Keratinocyte (primary cell): Measurements from ENCODE around the gene YTHDF1. TPM values are rescaled to one million over a fixed set of nuclear protein-coding genes. Genes with fewer than 3 reads are reported as not detected.

Source experiments
- DNase-seq: peaks from one replicate; pipeline ENCODE4 v3.0.0-alpha.2; 2011; ENCODE audit warnings: low read depth, missing footprints, low spot score
- FAIRE-seq: peaks from 2 replicates; lab custom pipeline; 2011; peaks lifted over from hg19 to GRCh38; lab: Jason Lieb, UNC
- H2AFZ ChIP-seq: 2 replicates; pipeline ENCODE4 v1.6.0; 2012; ENCODE audit warnings: low read length, control low read depth, inconsistent platforms; ENCODE audit not compliant: control insufficient read depth
- H3K27ac ChIP-seq: 2 replicates; pipeline ENCODE4 v1.5.1; 2011; ENCODE audit warnings: low read length; ENCODE audit not compliant: control insufficient read depth, insufficient read depth
- H3K27me3 ChIP-seq: 3 replicates; pipeline ENCODE4 v1.6.0; 2011; ENCODE audit warnings: low read length; ENCODE audit not compliant: control insufficient read depth, insufficient read depth; ENCODE audit errors: extremely low read depth
- H3K36me3 ChIP-seq, 2 experiments: 2 replicates in 1 of 2; 3 replicates in 1 of 2; pipeline ENCODE4 v1.5.1; 2011; ENCODE audit warnings: low read length in 2 of 2, mild to moderate bottlenecking in 1 of 2; ENCODE audit not compliant: control insufficient read depth in 2 of 2, insufficient read depth in 2 of 2; ENCODE audit errors: extremely low read depth in 1 of 2
- H3K4me1 ChIP-seq: 3 replicates; pipeline ENCODE4 v1.5.1; 2011; ENCODE audit warnings: low read length; ENCODE audit not compliant: control insufficient read depth, insufficient read depth; ENCODE audit errors: extremely low read depth
- H3K4me2 ChIP-seq: 3 replicates; pipeline ENCODE4 v1.6.0; 2011; ENCODE audit warnings: low read depth, low read length; ENCODE audit not compliant: control insufficient read depth, insufficient read depth; ENCODE audit errors: extremely low read depth
- H3K4me3 ChIP-seq, 3 experiments: fragments of 200-600 bp in 1 of 3; sonication (generic) in 1 of 3; 2 replicates in 2 of 3; 3 replicates in 1 of 3; pipeline ENCODE4 v1.5.1; 2011 to 2016; ENCODE audit warnings: low read length in 3 of 3, mild to moderate bottlenecking in 3 of 3, control low read depth in 2 of 3, inconsistent platforms in 1 of 3, low read depth in 1 of 3, mixed read lengths in 1 of 3, mixed run types in 1 of 3, moderate library complexity in 1 of 3; ENCODE audit not compliant: control insufficient read depth in 2 of 3, insufficient read depth in 2 of 3; ENCODE audit errors: extremely low read depth in 1 of 3
- H3K79me2 ChIP-seq: 2 replicates; pipeline ENCODE4 v1.6.0; 2012; ENCODE audit warnings: low read length; ENCODE audit not compliant: control insufficient read depth, insufficient read depth
- H3K9ac ChIP-seq: 3 replicates; pipeline ENCODE4 v1.6.0; 2011; ENCODE audit warnings: low read length; ENCODE audit not compliant: control insufficient read depth, insufficient read depth; ENCODE audit errors: extremely low read depth
- H3K9me1 ChIP-seq: 3 replicates; pipeline ENCODE4 v1.6.0; 2011; ENCODE audit warnings: low read length; ENCODE audit not compliant: control insufficient read depth, insufficient read depth; ENCODE audit errors: extremely low read depth
- H3K9me3 ChIP-seq: 2 replicates; pipeline ENCODE4 v1.5.1; 2012; ENCODE audit warnings: low read depth, low read length; ENCODE audit not compliant: control insufficient read depth
- H4K20me1 ChIP-seq: 3 replicates; pipeline ENCODE4 v1.6.0; 2011; ENCODE audit warnings: low read length; ENCODE audit not compliant: control insufficient read depth, insufficient read depth; ENCODE audit errors: extremely low read depth
- EZH2 ChIP-seq: IDR thresholded peaks from one replicate; pipeline ENCODE4 v1.6.1; 2012; ENCODE audit warnings: inconsistent platforms, mild to moderate bottlenecking, low read length, moderate library complexity
- dilution Hi-C: fragments of 300-500 bp; cut with MboI; formaldehyde crosslinking; loops from one replicate; pipeline ENCODE4 v1.7.0; 2020; ENCODE audit warnings: low sequenced_read_pairs; ENCODE audit not compliant: extremely low pct_ligation_motif_present
- polyA plus RNA-seq, 5 experiments: library from polyadenylated mRNA; depleted of rRNA in 3 of 5; stranded (reverse) in 3 of 5; stranded (forward) in 1 of 5; unstranded in 1 of 5; fragments of >200 nt; gene quantifications; 1 replicate in 1 of 5; 2 replicates in 3 of 5; 3 replicates in 1 of 5; pipeline versions ENCODE4 v1.2.1 to v1.2.3, GENCODE V29; 2011 to 2012; ENCODE audit warnings: missing spikeins in 2 of 5, low read depth in 1 of 5, low replicate concordance in 1 of 5
- TF ChIP-seq, protein P1 (sequence below), 3 experiments: IDR thresholded peaks in 1 of 3; conservative IDR thresholded peaks in 1 of 3; optimal IDR thresholded peaks in 1 of 3; 2 replicates in 2 of 3; 3 replicates in 1 of 3; pipeline versions ENCODE3 to v1.5.1; 2011; ENCODE audit warnings: low read length in 3 of 3, mild to moderate bottlenecking in 3 of 3, moderate library complexity in 2 of 3, control low read depth in 1 of 3, inconsistent platforms in 1 of 3; ENCODE audit not compliant: insufficient read depth in 2 of 3; ENCODE audit errors: extremely low read depth in 1 of 3

YTHDF1 gene
- polyA plus RNA-seq, 1 donor (not counting 4 experiments of a cell fraction or from before 2014, with no cell fraction given): 26.4 TPM

DNA sequence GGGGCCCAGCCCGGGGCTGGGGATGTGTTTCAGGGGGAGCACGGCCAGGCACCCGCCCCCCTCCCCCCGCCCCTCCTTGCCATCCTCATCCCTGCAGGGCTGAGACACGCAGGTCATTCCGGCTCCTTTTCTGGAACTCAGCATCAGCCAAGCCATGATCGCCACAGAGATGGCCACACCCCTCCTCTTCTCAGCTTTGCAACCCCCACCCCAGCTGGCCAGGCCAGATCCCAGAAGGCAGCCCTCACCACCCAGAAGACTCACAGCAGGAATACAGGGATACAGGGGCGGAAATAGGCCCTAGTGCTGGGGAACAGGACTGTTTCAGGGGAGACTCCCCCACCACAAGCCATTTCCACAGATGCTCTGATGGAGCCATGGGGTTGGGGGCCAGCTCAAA lies 33.5 kb downstream of the YTHDF1 start:
- H3K27me3 ChIP-seq: peaks cover 35% of the 10 kb centered on the region
- DNase-seq: no peak
- no peak overlapping the region for H2AFZ ChIP-seq
- H3K9me3 ChIP-seq: peaks cover 3% of the 10 kb centered on the region
- no peaks in the 10 kb centered on the region for H3K36me3 ChIP-seq
- H3K4me2 ChIP-seq: no peak overlapping the region
- H3K4me1 ChIP-seq: peaks cover 2% of the 10 kb centered on the region
- H3K79me2 ChIP-seq: no peaks in the 10 kb centered on the region
- no peak overlapping the region for H3K9ac ChIP-seq
- H3K4me3 ChIP-seq: no peak overlapping the region
- peaks cover 7% of the 10 kb centered on the region for H4K20me1 ChIP-seq
- dilution Hi-C loops: no loop called here
- TF ChIP-seq EZH2: no peak
- TF ChIP-seq, protein P1, sequence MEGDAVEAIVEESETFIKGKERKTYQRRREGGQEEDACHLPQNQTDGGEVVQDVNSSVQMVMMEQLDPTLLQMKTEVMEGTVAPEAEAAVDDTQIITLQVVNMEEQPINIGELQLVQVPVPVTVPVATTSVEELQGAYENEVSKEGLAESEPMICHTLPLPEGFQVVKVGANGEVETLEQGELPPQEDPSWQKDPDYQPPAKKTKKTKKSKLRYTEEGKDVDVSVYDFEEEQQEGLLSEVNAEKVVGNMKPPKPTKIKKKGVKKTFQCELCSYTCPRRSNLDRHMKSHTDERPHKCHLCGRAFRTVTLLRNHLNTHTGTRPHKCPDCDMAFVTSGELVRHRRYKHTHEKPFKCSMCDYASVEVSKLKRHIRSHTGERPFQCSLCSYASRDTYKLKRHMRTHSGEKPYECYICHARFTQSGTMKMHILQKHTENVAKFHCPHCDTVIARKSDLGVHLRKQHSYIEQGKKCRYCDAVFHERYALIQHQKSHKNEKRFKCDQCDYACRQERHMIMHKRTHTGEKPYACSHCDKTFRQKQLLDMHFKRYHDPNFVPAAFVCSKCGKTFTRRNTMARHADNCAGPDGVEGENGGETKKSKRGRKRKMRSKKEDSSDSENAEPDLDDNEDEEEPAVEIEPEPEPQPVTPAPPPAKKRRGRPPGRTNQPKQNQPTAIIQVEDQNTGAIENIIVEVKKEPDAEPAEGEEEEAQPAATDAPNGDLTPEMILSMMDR (optimal IDR thresholded peaks at IDR 0.05 in 1 of 3, IDR thresholded peaks at IDR 0.05 in 1 of 3, conservative IDR thresholded peaks at IDR 0.05 in 1 of 3; ENCODE audit: extremely low read depth in 1 of 3, insufficient read depth in 2 of 3, low read length in 3 of 3): no peak
- no peak overlapping the region for H3K27ac ChIP-seq
- FAIRE-seq: no peak
- H3K9me1 ChIP-seq: no peaks in the 10 kb centered on the region

GRCh38 chr20:63181226-63181625 lies 34.7 kb downstream of the YTHDF1 start:
- no peaks in the 10 kb centered on the region for H3K36me3 ChIP-seq
- H2AFZ ChIP-seq: no peak overlapping the region
- no peak overlapping the region for H3K27ac ChIP-seq
- peaks cover 2% of the 10 kb centered on the region for H3K4me1 ChIP-seq
- FAIRE-seq (no peak), DNase-seq (no peak)
- no peaks in the 10 kb centered on the region for H3K9me1 ChIP-seq
- H3K27me3 ChIP-seq: peaks cover 47% of the 10 kb centered on the region
- TF ChIP-seq, protein P1 (optimal IDR thresholded peaks at IDR 0.05 in 1 of 3, IDR thresholded peaks at IDR 0.05 in 1 of 3, conservative IDR thresholded peaks at IDR 0.05 in 1 of 3; ENCODE audit: extremely low read depth in 1 of 3, insufficient read depth in 2 of 3, low read length in 3 of 3): no peak
- TF ChIP-seq EZH2: no peak
- no peak overlapping the region for H3K9ac ChIP-seq
- H3K9me3 ChIP-seq: peaks cover 3% of the 10 kb centered on the region
- H3K79me2 ChIP-seq: no peaks in the 10 kb centered on the region
- dilution Hi-C loops: no loop called here
- H4K20me1 ChIP-seq: peaks cover 9% of the 10 kb centered on the region
- no peak overlapping the region for H3K4me2 ChIP-seq
- H3K4me3 ChIP-seq: no peak overlapping the region
